ENCODE results near the gene RUVBL2.
"Not testable (repeated sequence)": the region's sequence is repeated elsewhere in the genome, so short reads cannot be mapped to it uniquely, and the experiment has no call there.

Gene RUVBL2

GRCh38 chr19:49018388-49019241 is 24.9 kb downstream of the RUVBL2 start:
- DNase-seq (ENCODE audit: low read depth in 2 of 2): not testable (repeated sequence)

- no peak for DNase-seq (ENCODE audit: low read depth in 2 of 2)
Observed at GRCh38 chr19:49019242-49019932, 25.7 kb downstream of the RUVBL2 start.

GRCh38 chr19:49020342-49020741 is 26.7 kb downstream of the RUVBL2 start:
- DNase-seq (ENCODE audit: low read depth in 2 of 2): no peak

GRCh38 chr19:49020931-49021895 is 27.5 kb downstream of the RUVBL2 start:
- no peak for DNase-seq (ENCODE audit: low read depth in 2 of 2)

GRCh38 chr19:49022116-49022515 is 28.4 kb downstream of the RUVBL2 start:
- DNase-seq (ENCODE audit: low read depth in 2 of 2): no peak

- not testable (repeated sequence) for DNase-seq (ENCODE audit: low read depth in 2 of 2)
Observed at GRCh38 chr19:49024233-49024632, 30.5 kb downstream of the RUVBL2 start, which contains the start of gene CGB3. Gene CGB3 (minus strand): TSS chr19:49024333. CDS start chr19:49023971, 362 bp downstream.

- DNase-seq (ENCODE audit: low read depth in 2 of 2): not testable (repeated sequence)
Observed at GRCh38 chr19:49025088-49025487, 31.4 kb downstream of the RUVBL2 start.

- DNase-seq (ENCODE audit: low read depth in 2 of 2): not testable (repeated sequence)
Observed at GRCh38 chr19:49025599-49025998, 31.9 kb downstream of the RUVBL2 start.

GRCh38 chr19:49028686-49029085 is 35.0 kb downstream of the RUVBL2 start:
- not testable (repeated sequence) for DNase-seq (ENCODE audit: low read depth in 2 of 2)

- not testable (repeated sequence) for DNase-seq (ENCODE audit: low read depth in 2 of 2)
Observed at GRCh38 chr19:49029749-49030148, 36.1 kb downstream of the RUVBL2 start.

- DNase-seq (ENCODE audit: low read depth in 2 of 2): not testable (repeated sequence)
Observed at GRCh38 chr19:49030323-49030722, 36.6 kb downstream of the RUVBL2 start.

- DNase-seq (ENCODE audit: low read depth in 2 of 2): not testable (repeated sequence)
Observed at GRCh38 chr19:49031642-49032301, 38.1 kb downstream of the RUVBL2 start, which contains the start of gene CGB2. Gene CGB2 (plus strand): TSS chr19:49031890. CDS start chr19:49032096, 206 bp downstream.

GRCh38 chr19:49036815-49037214 is 43.1 kb downstream of the RUVBL2 start, which contains the start of gene CGB1:
Gene CGB1 (minus strand): TSS chr19:49036895. CDS start chr19:49036711, 184 bp downstream.
- DNase-seq (ENCODE audit: low read depth in 2 of 2): not testable (repeated sequence)

GRCh38 chr19:49038111-49038510 is 44.4 kb downstream of the RUVBL2 start:
- DNase-seq (ENCODE audit: low read depth in 2 of 2): not testable (repeated sequence)

- not testable (repeated sequence) for DNase-seq (ENCODE audit: low read depth in 2 of 2)
Observed at GRCh38 chr19:49038557-49039276, 45.0 kb downstream of the RUVBL2 start.

GRCh38 chr19:49039736-49040135 is 46.0 kb downstream of the RUVBL2 start:
- not testable (repeated sequence) for DNase-seq (ENCODE audit: low read depth in 2 of 2)

- no peak for DNase-seq (ENCODE audit: low read depth in 2 of 2)
Observed at GRCh38 chr19:49042177-49042576, 48.5 kb downstream of the RUVBL2 start.

GRCh38 chr19:49042666-49043065 is 49.0 kb downstream of the RUVBL2 start:
- not testable (repeated sequence) for DNase-seq (ENCODE audit: low read depth in 2 of 2)

GRCh38 chr19:49043548-49043947 is 49.9 kb downstream of the RUVBL2 start, which contains the start of gene CGB5:
Gene CGB5 (plus strand): TSS chr19:49043848. CDS start chr19:49044210, 362 bp downstream.
- DNase-seq (ENCODE audit: low read depth in 2 of 2): not testable (repeated sequence)

GRCh38 chr19:49049011-49049410 is 55.3 kb downstream of the RUVBL2 start, which contains the start of gene CGB8:
Gene CGB8 (minus strand): TSS chr19:49049111. CDS start chr19:49048739, 372 bp downstream.
- DNase-seq (ENCODE audit: low read depth in 2 of 2): not testable (repeated sequence)
